ENCODE data around the gene MREG.

DNA sequence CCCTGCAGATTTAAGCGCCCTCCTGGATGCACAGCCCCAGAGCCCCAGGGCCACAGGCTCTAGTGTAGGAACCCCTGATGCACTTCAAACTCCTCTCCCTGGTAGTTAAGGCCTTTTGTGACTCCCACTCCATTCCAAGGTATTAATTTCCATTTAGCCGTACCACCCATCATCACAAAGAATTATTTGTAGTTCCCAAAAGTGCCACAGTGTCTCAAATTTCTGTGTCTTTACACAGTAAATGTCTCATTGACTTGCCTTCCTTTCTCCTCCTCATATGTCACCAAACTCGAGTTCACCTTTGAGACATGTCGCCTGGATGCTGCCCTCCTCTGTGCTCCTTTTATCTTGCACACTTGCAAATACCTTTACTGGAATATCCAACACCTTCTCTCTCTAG lies 42.3 kb upstream of the MREG start:
- no peak for TF ChIP-seq EZH2 (IDR thresholded peaks at IDR 0.05; ENCODE audit: low read depth, unreplicated experiment)
- no peak for TF ChIP-seq NANOG (IDR thresholded peaks at IDR 0.05; ENCODE audit: borderline replicate concordance)
- TF ChIP-seq, protein P1, sequence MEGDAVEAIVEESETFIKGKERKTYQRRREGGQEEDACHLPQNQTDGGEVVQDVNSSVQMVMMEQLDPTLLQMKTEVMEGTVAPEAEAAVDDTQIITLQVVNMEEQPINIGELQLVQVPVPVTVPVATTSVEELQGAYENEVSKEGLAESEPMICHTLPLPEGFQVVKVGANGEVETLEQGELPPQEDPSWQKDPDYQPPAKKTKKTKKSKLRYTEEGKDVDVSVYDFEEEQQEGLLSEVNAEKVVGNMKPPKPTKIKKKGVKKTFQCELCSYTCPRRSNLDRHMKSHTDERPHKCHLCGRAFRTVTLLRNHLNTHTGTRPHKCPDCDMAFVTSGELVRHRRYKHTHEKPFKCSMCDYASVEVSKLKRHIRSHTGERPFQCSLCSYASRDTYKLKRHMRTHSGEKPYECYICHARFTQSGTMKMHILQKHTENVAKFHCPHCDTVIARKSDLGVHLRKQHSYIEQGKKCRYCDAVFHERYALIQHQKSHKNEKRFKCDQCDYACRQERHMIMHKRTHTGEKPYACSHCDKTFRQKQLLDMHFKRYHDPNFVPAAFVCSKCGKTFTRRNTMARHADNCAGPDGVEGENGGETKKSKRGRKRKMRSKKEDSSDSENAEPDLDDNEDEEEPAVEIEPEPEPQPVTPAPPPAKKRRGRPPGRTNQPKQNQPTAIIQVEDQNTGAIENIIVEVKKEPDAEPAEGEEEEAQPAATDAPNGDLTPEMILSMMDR (conservative IDR thresholded peaks at IDR 0.05; ENCODE audit: low read depth in 2 of 2): no peak
- no peak for TF ChIP-seq EZH2phosphoT487 (IDR thresholded peaks at IDR 0.05; ENCODE audit: unreplicated experiment)
- TF ChIP-seq CREB1 (CRISPR knock-in tag; IDR thresholded peaks at IDR 0.05; ENCODE audit: low read depth): no peak
- TF ChIP-seq, protein P2, sequence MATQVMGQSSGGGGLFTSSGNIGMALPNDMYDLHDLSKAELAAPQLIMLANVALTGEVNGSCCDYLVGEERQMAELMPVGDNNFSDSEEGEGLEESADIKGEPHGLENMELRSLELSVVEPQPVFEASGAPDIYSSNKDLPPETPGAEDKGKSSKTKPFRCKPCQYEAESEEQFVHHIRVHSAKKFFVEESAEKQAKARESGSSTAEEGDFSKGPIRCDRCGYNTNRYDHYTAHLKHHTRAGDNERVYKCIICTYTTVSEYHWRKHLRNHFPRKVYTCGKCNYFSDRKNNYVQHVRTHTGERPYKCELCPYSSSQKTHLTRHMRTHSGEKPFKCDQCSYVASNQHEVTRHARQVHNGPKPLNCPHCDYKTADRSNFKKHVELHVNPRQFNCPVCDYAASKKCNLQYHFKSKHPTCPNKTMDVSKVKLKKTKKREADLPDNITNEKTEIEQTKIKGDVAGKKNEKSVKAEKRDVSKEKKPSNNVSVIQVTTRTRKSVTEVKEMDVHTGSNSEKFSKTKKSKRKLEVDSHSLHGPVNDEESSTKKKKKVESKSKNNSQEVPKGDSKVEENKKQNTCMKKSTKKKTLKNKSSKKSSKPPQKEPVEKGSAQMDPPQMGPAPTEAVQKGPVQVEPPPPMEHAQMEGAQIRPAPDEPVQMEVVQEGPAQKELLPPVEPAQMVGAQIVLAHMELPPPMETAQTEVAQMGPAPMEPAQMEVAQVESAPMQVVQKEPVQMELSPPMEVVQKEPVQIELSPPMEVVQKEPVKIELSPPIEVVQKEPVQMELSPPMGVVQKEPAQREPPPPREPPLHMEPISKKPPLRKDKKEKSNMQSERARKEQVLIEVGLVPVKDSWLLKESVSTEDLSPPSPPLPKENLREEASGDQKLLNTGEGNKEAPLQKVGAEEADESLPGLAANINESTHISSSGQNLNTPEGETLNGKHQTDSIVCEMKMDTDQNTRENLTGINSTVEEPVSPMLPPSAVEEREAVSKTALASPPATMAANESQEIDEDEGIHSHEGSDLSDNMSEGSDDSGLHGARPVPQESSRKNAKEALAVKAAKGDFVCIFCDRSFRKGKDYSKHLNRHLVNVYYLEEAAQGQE (IDR thresholded peaks at IDR 0.05; ENCODE audit: unreplicated experiment): no peak
- no peak for TF ChIP-seq POLR2AphosphoS5 (IDR thresholded peaks at IDR 0.05; ENCODE audit: low read depth)
- no peak for TF ChIP-seq STAT1 (IDR thresholded peaks at IDR 0.05; ENCODE audit: unreplicated experiment)
- no peak for TF ChIP-seq ZNF331 (CRISPR knock-in tag; IDR thresholded peaks at IDR 0.05; ENCODE audit: low read depth)

Measured in GM23338 (cell line).